Tibial artery (tissue), 4 donors: ENCODE measurements around the gene HMCN2.

Experiments
- DNase-seq, 2 donors: peaks; one replicate each; pipeline ENCODE4 v3.0.0-alpha.2; 2019
- H3K27ac ChIP-seq, 2 donors: fragments of 200-600 bp; sonication (generic) in 1 of 2; 1 replicate in 1 of 2; 2 replicates in 1 of 2; pipeline ENCODE4 v1.5.1; 2018 to 2019; ENCODE audit warnings: mild to moderate bottlenecking in 1 of 2
- H3K27me3 ChIP-seq, 2 donors: fragments of 200-600 bp; sonication (generic) in 1 of 2; one replicate each; pipeline versions ENCODE4 v1.5.1 to v1.6.0; 2016 to 2019
- H3K36me3 ChIP-seq, 3 donors: fragments of 200-600 bp; sonication (generic) in 2 of 3; one replicate each; pipeline ENCODE4 v1.5.1; 2016 to 2019; ENCODE audit warnings: mild to moderate bottlenecking in 2 of 3
- H3K4me1 ChIP-seq, 4 donors: fragments of 200-600 bp; sonication (generic) in 2 of 4; 1 replicate in 3 of 4; 2 replicates in 1 of 4; pipeline ENCODE4 v1.5.1; 2016 to 2019
- H3K4me3 ChIP-seq, 2 donors: fragments of 200-600 bp; sonication (generic) in 1 of 2; 1 replicate in 1 of 2; 2 replicates in 1 of 2; pipeline ENCODE4 v1.5.1; 2018 to 2019; ENCODE audit warnings: mild to moderate bottlenecking in 2 of 2
- H3K9me3 ChIP-seq, 3 donors: fragments of 200-600 bp; sonication (generic) in 1 of 3; one replicate each; pipeline ENCODE4 v1.5.1; 2016 to 2019
- CTCF ChIP-seq, 2 experiments: fragments of 200-600 bp in 1 of 2; fragments of 450-650 bp in 1 of 2; IDR thresholded peaks; one replicate each; pipeline ENCODE4 v1.5.1; 2017 to 2019; ENCODE audit warnings: antibody characterized with exemption in 2 of 2, mild to moderate bottlenecking in 1 of 2, moderate library complexity in 1 of 2
- intact Hi-C: fragments of 100-400 bp; cut with DNase I; formaldehyde crosslinking; loops from one replicate; pipeline ENCODE4 v1.15.0; 2023; ENCODE audit warnings: low total_unique reads

Gene HMCN2

GRCh38 chr9:130363755-130364404, 98.3 kb downstream of the HMCN2 start:
- no peaks in the 10 kb centered on the region for H3K4me1 ChIP-seq
- TF ChIP-seq CTCF (IDR thresholded peaks at IDR 0.05): no peak
- peaks cover 0 to 25% of the 10 kb centered on the region in 2 donors for H3K27me3 ChIP-seq
- H3K9me3 ChIP-seq: no peaks in the 10 kb centered on the region
- no peaks in the 10 kb centered on the region for H3K36me3 ChIP-seq
- DNase-seq: no peak
- intact Hi-C loops: no loop called here
- no peak overlapping the region for H3K27ac ChIP-seq
- H3K4me3 ChIP-seq: no peak overlapping the region

- Histone ChIP-seq H3K4me1 (no peaks in the 10 kb centered on the region), H3K36me3 (no peaks in the 10 kb centered on the region), H3K27me3 (peaks cover 0 to 25% of the 10 kb centered on the region in 2 donors), H3K4me3 (no peak overlapping the region), H3K9me3 (no peaks in the 10 kb centered on the region), H3K27ac (no peak overlapping the region)
- intact Hi-C loops: no loop called here
- no peak for TF ChIP-seq CTCF (IDR thresholded peaks at IDR 0.05)
- no peak for DNase-seq
These were observed 99.2 kb downstream of the HMCN2 start for GRCh38 chr9:130364619-130365322.

GRCh38 chr9:130365323-130365721, 99.8 kb downstream of the HMCN2 start:
- no peak overlapping the region for H3K4me3 ChIP-seq
- intact Hi-C loops: no loop called here
- H3K36me3 ChIP-seq: no peaks in the 10 kb centered on the region
- no peak overlapping the region for H3K27ac ChIP-seq
- no peak for DNase-seq
- no peaks in the 10 kb centered on the region for H3K4me1 ChIP-seq
- TF ChIP-seq CTCF (IDR thresholded peaks at IDR 0.05): no peak
- peaks cover 0 to 25% of the 10 kb centered on the region in 2 donors for H3K27me3 ChIP-seq
- no peaks in the 10 kb centered on the region for H3K9me3 ChIP-seq

GRCh38 chr9:130366072-130366471, 100.5 kb downstream of the HMCN2 start:
- intact Hi-C loops: no loop called here

GRCh38 chr9:130366888-130367550, 101.5 kb downstream of the HMCN2 start:
- Histone ChIP-seq H3K4me1 (no peaks in the 10 kb centered on the region), H3K4me3 (no peak overlapping the region), H3K27ac (no peak overlapping the region), H3K9me3 (no peaks in the 10 kb centered on the region), H3K36me3 (no peaks in the 10 kb centered on the region), H3K27me3 (peaks cover 0 to 22% of the 10 kb centered on the region in 2 donors)
- no peak for TF ChIP-seq CTCF (IDR thresholded peaks at IDR 0.05)
- intact Hi-C loops: no loop called here
- no peak for DNase-seq

More at GRCh38 chr9:130366072-130366471, 100.5 kb downstream of the HMCN2 start:
- Histone ChIP-seq H3K4me3 (no peak overlapping the region), H3K27me3 (peaks cover 0 to 25% of the 10 kb centered on the region in 2 donors), H3K27ac (no peak overlapping the region), H3K9me3 (no peaks in the 10 kb centered on the region), H3K36me3 (no peaks in the 10 kb centered on the region), H3K4me1 (no peaks in the 10 kb centered on the region)
- no peak for TF ChIP-seq CTCF (IDR thresholded peaks at IDR 0.05)
- DNase-seq: no peak
